Neural cell (in vitro differentiated cells): Measurements from ENCODE around the gene SDSL.

Source experiments
- RAD21 ChIP-seq: fragments of 450-650 bp; conservative IDR thresholded peaks from 2 replicates; pipeline ENCODE4 v1.6.1; 2014; ENCODE audit warnings: antibody characterized with exemption, mild to moderate bottlenecking, moderate library complexity
- TF ChIP-seq, protein P1 (sequence below): fragments of 450-650 bp; IDR thresholded peaks from 2 replicates; pipeline ENCODE4 v1.5.1; 2014; ENCODE audit warnings: antibody characterized with exemption, mild to moderate bottlenecking, moderate library complexity; ENCODE audit not compliant: poor library complexity, severe bottlenecking

DNA sequence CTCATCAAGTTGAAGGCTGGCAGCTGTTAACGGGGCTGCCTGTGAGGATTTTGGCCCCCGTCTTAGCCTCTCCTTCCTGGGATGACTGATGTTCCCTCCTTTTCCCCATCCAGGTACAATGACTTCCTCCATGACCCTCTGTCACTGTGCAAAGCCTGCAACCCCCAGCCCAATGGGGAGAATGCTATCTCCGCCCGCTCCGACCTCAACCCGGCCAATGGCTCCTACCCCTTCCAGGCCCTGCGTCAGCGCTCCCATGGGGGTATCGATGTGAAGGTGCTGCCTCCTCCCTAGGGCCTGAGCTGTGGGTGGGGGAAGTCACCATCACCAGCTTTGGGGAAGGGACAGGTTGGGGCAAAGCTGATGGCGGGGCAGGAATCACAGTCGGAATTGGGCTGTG is 34.5 kb upstream of the SDSL start:
- TF ChIP-seq, protein P1, sequence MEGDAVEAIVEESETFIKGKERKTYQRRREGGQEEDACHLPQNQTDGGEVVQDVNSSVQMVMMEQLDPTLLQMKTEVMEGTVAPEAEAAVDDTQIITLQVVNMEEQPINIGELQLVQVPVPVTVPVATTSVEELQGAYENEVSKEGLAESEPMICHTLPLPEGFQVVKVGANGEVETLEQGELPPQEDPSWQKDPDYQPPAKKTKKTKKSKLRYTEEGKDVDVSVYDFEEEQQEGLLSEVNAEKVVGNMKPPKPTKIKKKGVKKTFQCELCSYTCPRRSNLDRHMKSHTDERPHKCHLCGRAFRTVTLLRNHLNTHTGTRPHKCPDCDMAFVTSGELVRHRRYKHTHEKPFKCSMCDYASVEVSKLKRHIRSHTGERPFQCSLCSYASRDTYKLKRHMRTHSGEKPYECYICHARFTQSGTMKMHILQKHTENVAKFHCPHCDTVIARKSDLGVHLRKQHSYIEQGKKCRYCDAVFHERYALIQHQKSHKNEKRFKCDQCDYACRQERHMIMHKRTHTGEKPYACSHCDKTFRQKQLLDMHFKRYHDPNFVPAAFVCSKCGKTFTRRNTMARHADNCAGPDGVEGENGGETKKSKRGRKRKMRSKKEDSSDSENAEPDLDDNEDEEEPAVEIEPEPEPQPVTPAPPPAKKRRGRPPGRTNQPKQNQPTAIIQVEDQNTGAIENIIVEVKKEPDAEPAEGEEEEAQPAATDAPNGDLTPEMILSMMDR, result no peak
- TF ChIP-seq RAD21, result no peak
